ENCODE data around the gene RPL36.
"Not testable (repeated sequence)": the region's sequence is repeated elsewhere in the genome, so short reads cannot be mapped to it uniquely, and the experiment has no call there.

Gene RPL36

DNA sequence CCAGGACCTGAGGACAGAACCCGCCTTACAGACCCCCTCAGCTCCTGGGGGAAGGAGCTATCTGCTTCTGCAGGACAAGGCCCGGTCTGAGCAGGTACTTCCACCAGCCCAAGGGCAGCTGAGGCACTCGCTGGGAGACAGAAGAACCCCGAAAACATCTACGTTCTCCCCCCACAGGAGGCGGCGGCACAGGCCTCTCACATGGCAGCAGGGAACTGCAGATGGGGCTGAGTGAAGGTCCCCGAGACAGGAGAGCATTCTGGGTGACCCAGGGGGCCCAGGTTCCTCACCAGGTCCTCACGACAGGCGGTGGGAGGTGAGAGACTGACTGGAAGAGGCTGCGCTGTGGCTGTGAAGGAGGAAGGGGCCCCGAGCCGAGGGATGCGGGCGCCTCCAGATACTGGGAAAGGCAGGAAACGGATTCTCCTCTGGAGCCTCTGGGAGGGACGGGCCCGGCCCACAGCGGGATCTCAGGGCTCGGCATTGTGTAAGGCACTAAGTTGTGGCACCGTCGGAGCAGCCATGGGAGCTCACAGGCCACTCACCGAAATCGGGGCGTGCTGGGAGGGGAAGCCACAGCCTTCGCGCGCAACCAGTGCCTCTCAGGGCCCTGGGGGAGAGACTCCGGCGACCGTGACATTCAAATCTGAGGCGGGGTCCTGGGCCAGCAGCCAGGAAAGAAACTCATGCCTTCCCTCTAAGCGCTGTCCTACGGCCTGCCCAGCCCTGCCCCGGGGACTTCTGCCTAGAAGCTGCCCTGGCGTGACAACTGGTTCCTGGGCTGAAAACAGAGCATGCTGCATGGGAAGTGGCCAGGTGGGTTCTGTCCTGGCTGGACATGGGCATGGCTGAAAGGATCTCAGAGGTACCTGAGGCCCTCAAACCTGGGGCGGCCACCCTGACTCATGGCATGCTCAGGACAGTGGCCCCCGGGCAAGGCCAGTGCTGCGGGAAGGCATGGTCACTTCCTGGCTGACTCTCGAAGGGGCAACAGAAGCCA lies 14.0 kb downstream of the RPL36 start:
- in situ Hi-C loops (cut with MboI; ENCODE audit: low sequenced_read_pairs), result no loop called here

DNA sequence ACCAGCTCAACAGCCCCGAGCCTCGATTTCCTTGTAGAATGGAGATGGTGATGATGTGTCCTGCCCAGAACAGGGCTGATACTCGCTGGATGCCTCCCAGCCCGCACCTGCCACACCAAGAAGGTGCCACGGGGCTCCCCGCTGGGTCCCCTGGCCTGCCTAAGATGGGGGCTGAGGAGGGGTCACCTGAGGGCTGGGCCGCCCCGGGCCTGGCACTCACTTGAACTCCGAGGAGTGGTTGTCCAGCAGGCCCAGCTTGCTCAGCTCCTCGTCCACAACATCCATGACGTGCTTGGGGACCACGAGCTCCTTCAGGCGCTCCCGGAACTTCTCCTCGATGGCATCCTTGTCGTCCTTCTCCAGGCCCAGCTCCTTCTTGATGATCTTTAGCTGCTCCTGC lies 15.5 kb downstream of the RPL36 start:
- in situ Hi-C loops (cut with MboI; ENCODE audit: low sequenced_read_pairs), result no loop called here

DNA sequence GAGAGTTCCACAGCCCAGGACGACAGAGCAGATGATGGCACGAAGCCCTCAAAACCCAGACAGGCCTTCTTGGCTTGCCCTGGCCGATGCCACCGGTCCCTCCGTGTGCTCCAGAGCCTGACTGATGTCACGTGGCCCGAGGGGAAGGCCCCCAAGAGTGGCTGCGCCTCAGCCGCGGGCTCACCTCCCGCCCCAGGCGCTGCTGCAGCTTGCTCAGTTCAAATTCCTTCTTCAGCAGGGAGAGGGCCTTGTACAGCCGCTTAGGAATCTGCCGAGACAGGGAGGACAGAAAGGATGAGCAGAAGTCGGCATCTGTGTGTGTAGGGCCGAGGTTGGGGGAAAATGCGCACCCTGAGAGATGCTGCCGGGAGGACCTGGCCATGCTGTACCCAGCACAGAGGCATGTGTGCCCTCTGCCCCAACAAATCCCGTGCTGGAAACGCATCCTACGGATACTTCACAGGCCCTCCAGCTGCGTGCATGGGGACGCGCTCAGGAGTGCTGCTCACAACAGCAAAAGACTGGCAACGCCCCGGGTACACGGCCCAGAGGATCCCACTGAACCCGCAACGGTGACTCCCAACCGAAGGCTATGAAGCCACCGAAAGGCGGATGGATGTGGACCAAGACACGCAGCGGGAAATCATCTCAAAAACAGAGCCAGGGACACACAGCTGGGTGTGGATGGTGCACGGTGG lies 16.9 kb downstream of the RPL36 start:
- in situ Hi-C loops (cut with MboI; ENCODE audit: low sequenced_read_pairs), result no loop called here

DNA sequence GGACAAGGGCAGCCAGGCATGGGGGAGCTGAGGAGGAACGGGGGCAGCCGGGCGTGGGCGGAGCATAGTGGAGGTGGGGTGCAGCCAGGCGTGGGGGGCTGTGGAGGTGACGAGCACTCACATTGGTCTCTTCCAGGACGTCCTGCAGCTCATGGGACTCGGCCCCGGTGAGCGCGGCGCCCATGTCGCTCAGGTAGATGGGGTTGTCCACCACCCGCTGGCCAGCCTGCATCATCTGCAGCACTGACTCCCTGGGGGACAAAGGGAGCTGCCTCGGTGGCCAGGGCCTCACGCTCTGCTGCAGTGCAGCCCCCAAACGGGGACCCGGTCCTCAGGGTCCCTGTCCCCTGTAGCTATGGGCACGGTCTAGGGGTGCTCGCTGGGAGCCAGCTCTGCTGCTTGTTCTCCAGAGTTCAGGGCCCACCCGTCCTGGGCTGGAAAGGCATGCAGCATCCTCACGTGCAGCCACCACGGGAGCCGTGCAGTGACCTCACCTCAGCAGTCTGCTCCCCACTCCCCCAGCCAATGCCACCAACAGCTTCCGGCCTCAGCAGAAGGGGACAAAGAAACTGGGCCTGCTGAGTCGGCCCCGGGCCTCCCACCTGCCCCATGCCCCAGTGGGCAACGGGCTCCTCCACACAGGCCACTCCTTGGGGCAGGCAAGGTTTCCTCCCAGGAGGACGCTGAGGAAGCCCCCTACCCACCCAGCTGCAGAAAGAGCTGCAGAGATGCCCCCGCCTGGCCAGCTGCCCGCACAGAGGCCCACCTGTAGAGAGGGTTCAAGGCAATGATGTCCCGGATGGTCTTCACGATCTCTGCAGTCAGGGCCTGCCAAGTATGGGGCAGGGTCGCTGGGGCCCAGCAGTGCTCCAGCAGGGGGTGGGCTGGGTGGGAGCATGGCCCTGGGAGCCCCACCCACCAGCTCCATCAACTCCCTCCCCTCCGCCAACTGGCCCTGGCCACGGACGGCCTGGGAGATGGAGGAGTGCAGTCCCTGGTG lies 17.8 kb downstream of the RPL36 start:
- in situ Hi-C loops (cut with MboI; ENCODE audit: low sequenced_read_pairs), result no loop called here

DNA sequence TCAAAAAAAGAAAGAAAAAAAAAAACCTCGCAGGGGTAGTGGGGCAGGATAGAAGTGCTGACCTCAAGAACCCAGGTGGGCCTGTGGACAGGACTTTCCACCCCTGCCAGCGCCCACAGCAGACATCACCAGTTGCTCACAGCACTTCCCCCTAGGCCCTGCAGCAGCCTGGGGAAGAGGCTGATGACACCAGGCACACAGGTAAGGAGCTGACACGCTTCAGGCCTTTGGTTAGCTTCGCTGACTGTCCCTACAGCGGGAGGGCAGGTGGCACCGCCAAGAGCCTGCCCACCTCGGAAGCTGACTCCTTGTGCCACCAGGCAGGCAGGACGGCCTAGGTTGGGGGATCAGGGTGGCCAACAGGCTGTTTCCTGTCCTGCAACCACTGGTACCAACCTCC lies 20.9 kb downstream of the RPL36 start:
- in situ Hi-C loops (cut with MboI; ENCODE audit: low sequenced_read_pairs), result no loop called here

DNA sequence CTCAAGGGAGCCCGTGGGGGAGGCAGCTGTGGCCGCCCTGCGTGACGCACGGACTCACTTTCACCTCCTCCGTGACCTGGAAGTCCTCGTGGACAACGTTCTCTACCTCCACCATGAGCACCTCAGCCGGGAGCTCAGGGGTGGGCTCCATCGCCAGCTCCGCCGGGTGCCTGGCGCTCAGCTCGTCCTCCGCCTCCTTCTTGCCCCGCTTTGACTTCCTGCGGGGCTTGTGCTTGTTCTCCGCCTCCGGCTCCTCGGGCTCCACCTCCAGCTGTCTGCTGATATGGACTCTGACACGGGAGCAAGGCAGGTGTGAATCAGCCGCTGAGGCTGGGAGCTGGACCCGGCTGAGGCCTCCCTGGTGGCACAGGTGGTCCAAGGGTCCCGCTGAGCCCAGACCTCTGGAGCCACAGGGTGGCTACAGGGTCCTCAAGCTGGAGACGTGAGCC lies 21.6 kb downstream of the RPL36 start:
- in situ Hi-C loops (cut with MboI; ENCODE audit: low sequenced_read_pairs), result no loop called here

DNA sequence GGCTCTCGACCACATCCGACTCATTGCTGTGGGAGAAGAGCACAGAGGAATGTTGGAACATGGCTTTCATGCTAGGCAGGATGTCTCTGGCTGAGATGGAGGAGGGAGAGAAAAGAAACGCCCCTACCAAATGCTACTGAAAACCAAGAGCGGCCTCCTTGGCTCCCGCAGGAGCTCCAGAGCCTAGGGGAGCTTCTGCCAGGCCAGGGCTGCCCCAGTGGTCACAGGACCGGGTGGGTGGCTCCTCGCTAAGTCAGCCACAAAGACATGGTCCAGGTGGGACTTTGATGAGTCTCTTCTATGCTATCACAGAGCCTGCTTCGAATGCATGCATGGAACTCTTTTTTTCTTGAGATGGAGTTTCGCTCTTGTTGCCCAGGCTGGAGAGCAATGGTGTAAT lies 23.1 kb downstream of the RPL36 start:
- in situ Hi-C loops (cut with MboI; ENCODE audit: low sequenced_read_pairs), result no loop called here

DNA sequence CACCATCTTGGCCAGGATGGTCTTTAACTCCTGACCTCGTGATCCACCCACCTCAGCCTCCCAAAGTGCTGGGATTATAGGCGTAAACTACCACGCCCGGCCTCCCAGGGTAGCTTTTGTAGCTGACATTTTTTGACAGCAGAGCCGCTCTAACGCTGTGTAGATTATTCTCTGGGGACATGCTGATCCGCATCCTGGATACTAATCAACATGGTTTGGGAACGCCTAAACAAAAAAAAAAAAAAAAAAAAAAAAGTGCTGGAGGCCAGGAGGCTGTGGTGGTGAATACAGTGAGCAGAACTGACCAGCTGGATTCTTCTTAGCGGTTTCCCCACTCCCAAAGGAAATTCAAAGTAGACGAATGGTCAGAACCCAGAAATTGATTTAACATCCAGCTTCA lies 24.7 kb downstream of the RPL36 start:
- in situ Hi-C loops (cut with MboI; ENCODE audit: low sequenced_read_pairs), result no loop called here

DNA sequence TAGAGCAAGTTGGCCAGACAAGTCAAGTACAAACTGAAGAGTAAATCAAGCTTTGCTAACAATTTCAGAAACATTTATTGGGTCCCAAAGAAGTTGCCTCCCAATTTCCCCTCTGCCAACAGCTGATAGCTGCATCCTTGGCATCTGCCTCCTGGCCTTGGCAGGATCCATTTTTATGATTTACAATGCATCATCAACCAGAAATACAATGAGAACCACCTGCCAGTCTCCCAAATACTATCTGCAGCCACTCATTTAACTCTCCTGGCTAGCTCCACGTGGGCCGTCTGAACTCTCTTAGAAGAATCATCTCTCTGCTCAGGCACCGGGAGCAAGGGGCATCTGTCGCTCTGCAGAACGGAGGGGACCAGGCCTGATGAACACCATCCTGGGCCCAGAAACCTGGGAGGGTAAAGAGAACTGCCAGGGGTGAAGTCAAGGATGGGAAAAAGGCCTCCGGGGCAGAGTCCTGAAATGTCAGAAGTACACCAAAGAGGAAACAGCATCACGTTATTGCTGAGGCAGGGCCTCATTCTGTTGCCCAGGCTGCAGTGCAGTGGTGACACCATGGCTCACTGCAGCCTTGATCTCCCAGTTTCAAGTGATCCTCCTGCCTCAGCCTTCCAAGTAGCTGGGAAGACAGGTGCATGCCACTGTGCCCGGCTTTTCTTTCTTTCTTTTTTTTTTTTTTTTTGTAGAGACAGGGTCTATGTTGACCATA lies 27.3 kb downstream of the RPL36 start:
- in situ Hi-C loops (cut with MboI; ENCODE audit: low sequenced_read_pairs), result no loop called here

DNA sequence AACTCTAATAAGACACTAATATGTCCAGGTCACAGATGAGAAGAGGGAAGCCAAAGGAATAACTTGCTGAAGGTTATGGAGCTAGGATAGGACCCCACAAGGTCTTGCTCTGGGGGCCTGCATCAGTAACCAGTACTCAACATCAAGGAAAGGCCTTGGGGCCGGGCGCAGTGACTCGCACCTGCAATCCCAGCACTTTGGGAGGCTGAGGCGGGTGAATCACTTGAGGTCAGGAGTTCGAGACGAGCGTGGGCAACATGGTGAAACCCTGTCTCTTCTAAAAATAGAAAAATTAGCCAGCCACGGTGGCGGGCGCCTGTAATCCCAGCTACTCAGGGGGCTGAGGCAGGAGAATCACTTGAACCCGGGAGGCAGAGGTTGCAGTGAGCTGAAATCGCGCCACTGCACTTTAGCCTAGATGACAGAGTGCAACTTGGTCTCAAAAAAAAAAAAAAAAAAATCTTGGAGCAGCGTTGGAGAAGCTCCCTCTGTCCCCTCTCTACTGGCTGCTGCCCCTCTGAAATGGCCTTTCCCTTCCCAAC lies 28.0 kb downstream of the RPL36 start:
- in situ Hi-C loops (cut with MboI; ENCODE audit: low sequenced_read_pairs), result no loop called here

DNA sequence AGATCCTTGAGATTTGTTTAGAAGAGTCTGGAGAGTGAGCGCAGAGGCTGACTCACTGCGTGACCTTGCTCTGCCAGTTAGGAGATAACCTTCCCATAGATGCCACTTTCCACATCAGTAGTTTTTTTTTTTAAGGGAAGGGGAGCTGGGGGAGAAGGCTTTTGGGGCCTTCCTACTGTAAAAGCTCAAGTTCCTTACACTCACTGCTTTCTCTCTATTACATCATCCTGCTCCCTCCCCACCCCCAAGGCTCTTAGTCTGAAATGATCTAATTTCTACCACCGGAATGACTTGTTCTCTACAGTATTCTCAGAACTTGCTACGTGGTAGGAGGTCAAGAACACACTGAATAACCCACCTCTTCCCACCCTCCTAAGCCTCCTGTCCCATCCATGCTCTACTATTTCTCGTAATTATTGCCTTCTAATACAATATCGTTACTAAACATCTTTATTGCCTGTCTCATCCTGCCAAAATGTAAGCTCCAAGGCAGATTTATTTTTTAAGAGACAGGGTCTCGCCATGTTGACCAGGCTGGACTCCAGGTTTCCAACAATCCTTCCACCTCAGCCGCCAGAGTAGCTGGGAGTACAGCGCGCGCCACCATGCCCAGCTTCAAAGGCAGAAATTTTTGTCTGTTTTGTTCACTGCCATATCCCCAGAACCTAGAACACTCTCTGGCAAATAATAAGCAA lies 28.6 kb downstream of the RPL36 start:
- in situ Hi-C loops (cut with MboI; ENCODE audit: low sequenced_read_pairs), result no loop called here

DNA sequence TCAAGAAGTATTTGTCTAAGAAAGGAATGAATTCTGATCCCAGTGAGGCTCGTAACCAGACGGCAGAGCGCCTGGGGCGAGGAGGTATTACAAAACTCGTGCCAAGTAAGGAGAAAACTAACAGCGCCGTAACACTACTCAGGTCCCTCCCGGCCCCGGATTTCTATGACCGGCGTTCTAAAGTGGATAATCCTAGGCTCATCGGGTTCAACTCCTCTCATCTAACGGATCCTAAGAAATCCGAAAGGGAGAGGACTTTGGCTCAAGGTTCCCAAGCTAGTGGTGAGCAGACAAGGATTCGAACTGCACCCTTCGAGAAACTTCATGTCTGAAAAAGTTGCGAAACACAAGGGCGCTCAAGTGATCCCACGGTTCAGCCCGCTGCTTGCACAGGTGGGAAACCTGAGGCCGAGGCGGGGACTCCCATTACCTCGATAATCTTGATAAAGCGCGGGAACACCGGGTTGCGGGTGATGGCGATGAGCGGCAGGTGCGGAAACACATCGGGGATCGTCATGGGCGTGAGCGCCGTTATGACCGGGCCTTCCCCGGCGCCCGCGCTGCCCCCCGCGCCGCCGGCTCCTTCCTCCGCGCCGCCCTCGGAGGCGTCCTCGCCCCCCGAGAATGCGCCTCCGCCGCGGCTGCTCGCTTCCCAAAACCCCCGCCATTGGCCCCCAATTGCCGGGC lies 29.3 kb downstream of the RPL36 start:
- in situ Hi-C loops (cut with MboI; ENCODE audit: low sequenced_read_pairs), result no loop called here

DNA sequence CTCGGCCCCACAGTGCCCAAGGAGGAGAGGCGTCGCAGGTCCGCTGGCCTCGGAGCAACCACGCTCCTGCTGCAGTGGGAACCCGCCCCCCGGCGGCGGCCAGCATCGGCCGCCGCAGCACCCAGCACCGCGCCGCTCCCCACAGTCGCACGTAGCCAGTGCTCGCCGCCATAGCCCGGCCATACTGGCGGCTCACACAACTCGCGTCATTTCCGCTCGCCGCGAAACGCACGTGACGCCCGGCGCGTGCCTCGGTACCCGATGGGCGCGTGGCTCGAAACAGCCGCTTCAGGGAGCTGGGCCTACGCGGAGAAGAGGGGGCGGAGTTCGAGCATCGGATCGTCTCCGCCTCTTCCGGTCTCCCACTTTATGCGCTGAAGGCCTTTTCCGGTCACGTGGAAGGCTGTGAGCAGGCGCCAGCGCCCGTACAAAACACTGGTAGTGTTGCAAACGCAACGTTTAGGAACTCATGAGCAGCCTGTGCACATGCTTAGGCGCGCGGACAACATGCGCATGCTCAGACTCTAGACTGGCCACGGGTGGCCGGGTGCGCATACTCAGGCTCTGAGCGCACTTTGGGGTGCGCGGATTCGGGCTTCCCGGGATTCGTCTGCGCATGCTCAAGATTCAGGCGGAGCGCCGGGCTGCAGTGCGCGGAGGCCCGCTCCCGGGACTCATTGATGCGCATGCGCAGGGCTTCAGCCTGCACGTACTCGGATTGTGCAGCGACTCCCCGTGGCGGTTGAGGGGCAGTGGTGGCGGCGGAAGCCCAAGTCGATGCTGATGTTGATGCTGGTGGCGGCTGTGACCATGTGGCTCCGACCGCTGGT lies 30.1 kb downstream of the RPL36 start, which contains the start of the genes CATSPERD and LONP1:
CATSPERD (plus strand) TSS at position 677 of the 830 bp plus-strand sequence; CDS start at position 778, 101 bp downstream.
LONP1 (minus strand) TSS at position 186 of the 830 bp plus-strand sequence; CDS start at position 172, 14 bp downstream.
- in situ Hi-C loops (cut with MboI; ENCODE audit: low sequenced_read_pairs), result no loop called here

DNA sequence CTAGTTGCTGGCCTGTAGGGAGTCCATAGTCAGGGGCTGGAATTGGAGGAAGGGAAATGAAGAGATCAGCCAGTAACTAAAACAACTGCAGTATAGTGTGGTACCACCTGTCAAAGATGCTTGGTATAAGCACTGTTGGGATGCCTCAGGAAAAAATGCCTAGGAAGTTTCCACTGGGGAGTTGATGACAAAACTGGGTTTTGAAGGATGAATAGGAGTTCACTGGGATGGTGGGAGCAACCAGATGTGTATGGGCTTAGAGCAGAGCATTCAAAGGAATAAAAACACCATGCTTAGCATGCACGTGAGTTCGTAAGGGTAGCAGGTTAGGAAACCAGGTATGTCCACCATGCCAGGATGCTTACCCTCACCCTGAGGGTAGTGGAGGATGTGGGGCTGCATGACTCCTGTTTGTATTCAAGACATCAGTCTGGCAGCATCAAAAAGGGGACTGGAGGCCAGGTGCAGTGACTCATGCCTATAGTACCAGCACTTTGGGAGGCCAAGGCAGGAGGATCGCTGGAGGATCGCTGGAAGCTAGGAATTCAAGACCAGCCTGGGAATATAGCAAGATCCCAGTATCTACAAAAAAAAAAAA lies 37.5 kb downstream of the RPL36 start:
- in situ Hi-C loops (cut with MboI; ENCODE audit: low sequenced_read_pairs), result no loop called here

DNA sequence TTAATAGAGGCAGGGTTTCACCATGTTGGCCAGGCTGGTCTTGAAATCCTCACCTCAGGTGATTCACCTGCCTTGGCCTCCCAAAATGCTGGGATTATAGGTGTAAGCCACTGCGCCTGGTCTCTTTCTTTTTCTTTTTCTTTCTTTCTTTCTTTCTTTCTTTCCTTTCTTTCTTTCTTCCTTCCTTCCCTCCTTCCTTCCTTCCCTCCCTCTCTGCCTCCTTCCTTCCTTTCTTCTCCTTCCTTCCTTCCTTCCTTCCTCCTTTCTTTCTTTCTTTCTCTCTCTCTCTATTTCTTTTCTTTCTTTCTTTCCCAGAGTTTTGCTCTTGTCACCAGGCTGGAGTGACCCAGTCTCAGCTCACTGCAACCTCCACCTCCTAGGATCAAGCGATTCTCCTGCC lies 43.1 kb downstream of the RPL36 start:
- in situ Hi-C loops (cut with MboI; ENCODE audit: low sequenced_read_pairs), result not testable (repeated sequence)

DNA sequence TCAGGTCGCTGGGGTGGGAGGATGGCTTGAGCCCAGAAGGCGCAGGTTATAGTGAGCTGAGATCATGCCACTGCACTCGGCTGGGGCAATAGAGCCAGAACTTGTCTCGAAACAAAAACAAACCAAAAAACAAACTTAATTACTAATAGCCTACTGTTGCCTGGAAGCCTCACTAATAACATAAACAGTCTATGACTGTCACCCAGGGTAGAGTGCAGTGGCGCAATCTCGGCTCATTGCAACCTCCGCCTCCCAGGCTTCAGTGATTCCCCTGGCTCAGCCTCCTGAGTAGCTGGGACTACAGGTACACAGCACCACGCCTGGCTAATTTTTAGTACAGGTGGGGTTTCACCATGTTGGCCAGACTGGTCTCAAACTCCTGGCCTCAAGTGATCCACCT lies 48.3 kb downstream of the RPL36 start:
- in situ Hi-C loops (cut with MboI; ENCODE audit: low sequenced_read_pairs), result no loop called here
